HepG2 (cell line): ENCODE results near the gene KLF7. TPM values are rescaled to one million over a fixed set of nuclear protein-coding genes. Genes with fewer than 3 reads are reported as not detected.

Source experiments
- CC2D1A ChIP-seq: sonication (generic); formaldehyde crosslinking; IDR thresholded peaks from 2 replicates; pipeline ENCODE4 v1.8.1; 2023; ENCODE audit warnings: mild to moderate bottlenecking, missing genetic modification reagents
- GATAD1 ChIP-seq: IDR thresholded peaks from 2 replicates; pipeline ENCODE4 v1.6.1; 2016; ENCODE audit warnings: missing genetic modification reagents, missing compliant biosample characterization
- GPN1 ChIP-seq: sonication (generic); formaldehyde crosslinking; IDR thresholded peaks from 2 replicates; pipeline ENCODE4 v1.5.1; 2020; ENCODE audit warnings: missing genetic modification reagents, borderline replicate concordance
- HNF4A ChIP-seq: sonication (generic); formaldehyde crosslinking; IDR thresholded peaks from 2 replicates; pipeline ENCODE4 v1.4.0; 2020; ENCODE audit warnings: missing genetic modification reagents
- RAD21 ChIP-seq: fragments of 450-650 bp; formaldehyde crosslinking; IDR thresholded peaks from 2 replicates; pipeline ENCODE4 v1.5.0; 2020; ENCODE audit warnings: mild to moderate bottlenecking
- RARA ChIP-seq: IDR thresholded peaks from 2 replicates; pipeline ENCODE4 v1.6.1; 2016; ENCODE audit warnings: missing genetic modification reagents, missing compliant biosample characterization
- SALL2 ChIP-seq: sonication (generic); formaldehyde crosslinking; IDR thresholded peaks from 2 replicates; pipeline ENCODE4 v1.8.1; 2023; ENCODE audit warnings: mild to moderate bottlenecking, missing genetic modification reagents, inconsistent platforms
- WIZ ChIP-seq: sonication (generic); formaldehyde crosslinking; IDR thresholded peaks from 2 replicates; pipeline ENCODE4 v1.5.1; 2020; ENCODE audit warnings: mild to moderate bottlenecking, missing genetic modification reagents
- ZBTB42 ChIP-seq: sonication (generic); formaldehyde crosslinking; IDR thresholded peaks from 2 replicates; pipeline ENCODE4 v1.5.0; 2020; ENCODE audit warnings: mild to moderate bottlenecking, missing genetic modification reagents
- ZNF660 ChIP-seq: sonication (generic); formaldehyde crosslinking; IDR thresholded peaks from 2 replicates; pipeline ENCODE4 v1.5.1; 2020; ENCODE audit warnings: mild to moderate bottlenecking, low read depth, missing genetic modification reagents, borderline replicate concordance
- polyA plus RNA-seq, 8 experiments: library from polyadenylated mRNA; depleted of rRNA in 3 of 8; stranded (reverse) in 7 of 8; unstranded in 1 of 8; fragments of >200 nt; fragmentation: Illumina TruSeq in 4 of 8; extraction: Trizol in 4 of 8; gene quantifications; 2 replicates each; pipeline versions ENCODE4 v1.2.1 to v1.2.3, GENCODE V29; 2011 to 2016; ENCODE audit warnings: low read depth in 4 of 8, missing spikeins in 1 of 8, mixed read lengths in 1 of 8; ENCODE audit not compliant: insufficient read depth in 1 of 8
- total RNA-seq, 5 experiments: library from RNA; depleted of rRNA; stranded (reverse); fragments of >200 nt; fragmentation: Illumina TruSeq; extraction: Trizol; gene quantifications; 2 replicates each; pipeline ENCODE4 v1.2.3, GENCODE V29; 2016; ENCODE audit warnings: low read depth in 1 of 5
- TF ChIP-seq, protein P1 (sequence below): sonication (generic); formaldehyde crosslinking; IDR thresholded peaks from 2 replicates; pipeline ENCODE4 v1.4.0; 2020; ENCODE audit warnings: missing genetic modification reagents, borderline replicate concordance
- TF ChIP-seq, protein P2 (sequence below): IDR thresholded peaks from 2 replicates; pipeline ENCODE4 v1.6.1; 2016; ENCODE audit warnings: low read depth, missing genetic modification reagents, missing compliant biosample characterization
- TF ChIP-seq, protein P3 (sequence below): sonication (generic); formaldehyde crosslinking; IDR thresholded peaks from 2 replicates; pipeline ENCODE4 v1.4.0; 2020; ENCODE audit warnings: missing genetic modification reagents
- TF ChIP-seq, protein P4 (sequence below): sonication (generic); formaldehyde crosslinking; IDR thresholded peaks from 2 replicates; pipeline ENCODE4 v1.4.0; 2020; ENCODE audit warnings: mild to moderate bottlenecking, missing genetic modification reagents
- TF ChIP-seq, protein P5 (sequence below): IDR thresholded peaks from 2 replicates; pipeline ENCODE4 v1.6.1; 2016; ENCODE audit warnings: low read depth

Gene KLF7
- total and polyA plus RNA-seq, 2 of the 13 experiments (the other 11 are each of a cell fraction or from before 2014, with no cell fraction given): 2.6 to 5.4 TPM

DNA sequence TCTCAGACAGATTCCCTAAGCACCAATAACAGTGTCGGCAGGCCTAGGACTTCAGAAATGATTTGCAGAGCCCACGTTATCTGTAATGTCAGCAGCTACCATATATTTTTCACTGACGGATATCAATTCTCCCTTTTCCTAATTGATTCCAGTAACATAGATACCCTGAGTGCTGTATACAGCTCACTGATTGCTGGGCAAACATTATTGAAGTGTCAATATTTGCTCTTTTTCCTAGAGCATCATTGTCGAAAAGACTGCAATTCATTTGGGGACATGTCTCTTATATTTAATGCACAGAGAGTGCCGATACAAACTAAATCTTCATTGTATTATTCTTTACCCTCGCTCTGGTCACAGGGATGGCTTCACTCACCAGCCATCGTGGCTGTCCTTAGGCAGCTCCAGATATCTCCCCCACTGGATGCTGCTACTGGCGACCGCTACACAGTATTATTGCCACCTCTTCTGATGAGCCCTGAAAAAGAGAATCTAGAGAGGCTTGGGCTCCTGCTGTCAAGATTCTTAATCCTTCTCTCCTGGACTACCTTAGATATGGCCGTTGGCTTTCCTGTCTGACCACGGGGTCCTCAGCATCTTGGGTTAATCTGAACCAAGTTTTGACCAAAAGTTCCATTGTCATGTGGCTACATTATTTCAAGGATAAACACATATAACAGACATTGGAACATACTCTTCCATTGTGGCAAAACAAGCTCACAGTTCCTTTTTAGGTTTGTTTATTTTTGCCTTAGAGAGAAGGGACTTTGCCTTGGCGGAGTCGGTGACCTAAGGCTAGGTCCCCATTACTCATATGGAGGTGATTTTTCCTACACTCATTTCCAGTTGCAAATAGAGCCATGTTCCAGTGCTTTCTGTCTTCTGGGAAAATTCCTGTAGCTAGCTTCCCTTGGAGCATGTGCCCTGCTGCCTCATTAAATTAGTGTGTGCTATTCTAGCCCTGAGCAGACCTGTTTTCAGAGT, 121.1 kb downstream of the KLF7 start (continued):
- TF ChIP-seq, protein P1, sequence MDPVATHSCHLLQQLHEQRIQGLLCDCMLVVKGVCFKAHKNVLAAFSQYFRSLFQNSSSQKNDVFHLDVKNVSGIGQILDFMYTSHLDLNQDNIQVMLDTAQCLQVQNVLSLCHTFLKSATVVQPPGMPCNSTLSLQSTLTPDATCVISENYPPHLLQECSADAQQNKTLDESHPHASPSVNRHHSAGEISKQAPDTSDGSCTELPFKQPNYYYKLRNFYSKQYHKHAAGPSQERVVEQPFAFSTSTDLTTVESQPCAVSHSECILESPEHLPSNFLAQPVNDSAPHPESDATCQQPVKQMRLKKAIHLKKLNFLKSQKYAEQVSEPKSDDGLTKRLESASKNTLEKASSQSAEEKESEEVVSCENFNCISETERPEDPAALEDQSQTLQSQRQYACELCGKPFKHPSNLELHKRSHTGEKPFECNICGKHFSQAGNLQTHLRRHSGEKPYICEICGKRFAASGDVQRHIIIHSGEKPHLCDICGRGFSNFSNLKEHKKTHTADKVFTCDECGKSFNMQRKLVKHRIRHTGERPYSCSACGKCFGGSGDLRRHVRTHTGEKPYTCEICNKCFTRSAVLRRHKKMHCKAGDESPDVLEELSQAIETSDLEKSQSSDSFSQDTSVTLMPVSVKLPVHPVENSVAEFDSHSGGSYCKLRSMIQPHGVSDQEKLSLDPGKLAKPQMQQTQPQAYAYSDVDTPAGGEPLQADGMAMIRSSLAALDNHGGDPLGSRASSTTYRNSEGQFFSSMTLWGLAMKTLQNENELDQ (CRISPR knock-in tag): no peak
- TF ChIP-seq RARA (CRISPR knock-in tag) (peak; percentile 23; the same call in 1 of the 2 replicates), ZNF660 (CRISPR knock-in tag) (no peak), GATAD1 (CRISPR knock-in tag) (no peak), SALL2 (CRISPR knock-in tag) (no peak), HNF4A (CRISPR knock-in tag) (peak; percentile 44), GPN1 (CRISPR knock-in tag) (no peak), CC2D1A (CRISPR knock-in tag) (no peak), ZBTB42 (no peak), RAD21 (CRISPR knock-in tag) (no peak), WIZ (no peak)
- TF ChIP-seq, protein P2, sequence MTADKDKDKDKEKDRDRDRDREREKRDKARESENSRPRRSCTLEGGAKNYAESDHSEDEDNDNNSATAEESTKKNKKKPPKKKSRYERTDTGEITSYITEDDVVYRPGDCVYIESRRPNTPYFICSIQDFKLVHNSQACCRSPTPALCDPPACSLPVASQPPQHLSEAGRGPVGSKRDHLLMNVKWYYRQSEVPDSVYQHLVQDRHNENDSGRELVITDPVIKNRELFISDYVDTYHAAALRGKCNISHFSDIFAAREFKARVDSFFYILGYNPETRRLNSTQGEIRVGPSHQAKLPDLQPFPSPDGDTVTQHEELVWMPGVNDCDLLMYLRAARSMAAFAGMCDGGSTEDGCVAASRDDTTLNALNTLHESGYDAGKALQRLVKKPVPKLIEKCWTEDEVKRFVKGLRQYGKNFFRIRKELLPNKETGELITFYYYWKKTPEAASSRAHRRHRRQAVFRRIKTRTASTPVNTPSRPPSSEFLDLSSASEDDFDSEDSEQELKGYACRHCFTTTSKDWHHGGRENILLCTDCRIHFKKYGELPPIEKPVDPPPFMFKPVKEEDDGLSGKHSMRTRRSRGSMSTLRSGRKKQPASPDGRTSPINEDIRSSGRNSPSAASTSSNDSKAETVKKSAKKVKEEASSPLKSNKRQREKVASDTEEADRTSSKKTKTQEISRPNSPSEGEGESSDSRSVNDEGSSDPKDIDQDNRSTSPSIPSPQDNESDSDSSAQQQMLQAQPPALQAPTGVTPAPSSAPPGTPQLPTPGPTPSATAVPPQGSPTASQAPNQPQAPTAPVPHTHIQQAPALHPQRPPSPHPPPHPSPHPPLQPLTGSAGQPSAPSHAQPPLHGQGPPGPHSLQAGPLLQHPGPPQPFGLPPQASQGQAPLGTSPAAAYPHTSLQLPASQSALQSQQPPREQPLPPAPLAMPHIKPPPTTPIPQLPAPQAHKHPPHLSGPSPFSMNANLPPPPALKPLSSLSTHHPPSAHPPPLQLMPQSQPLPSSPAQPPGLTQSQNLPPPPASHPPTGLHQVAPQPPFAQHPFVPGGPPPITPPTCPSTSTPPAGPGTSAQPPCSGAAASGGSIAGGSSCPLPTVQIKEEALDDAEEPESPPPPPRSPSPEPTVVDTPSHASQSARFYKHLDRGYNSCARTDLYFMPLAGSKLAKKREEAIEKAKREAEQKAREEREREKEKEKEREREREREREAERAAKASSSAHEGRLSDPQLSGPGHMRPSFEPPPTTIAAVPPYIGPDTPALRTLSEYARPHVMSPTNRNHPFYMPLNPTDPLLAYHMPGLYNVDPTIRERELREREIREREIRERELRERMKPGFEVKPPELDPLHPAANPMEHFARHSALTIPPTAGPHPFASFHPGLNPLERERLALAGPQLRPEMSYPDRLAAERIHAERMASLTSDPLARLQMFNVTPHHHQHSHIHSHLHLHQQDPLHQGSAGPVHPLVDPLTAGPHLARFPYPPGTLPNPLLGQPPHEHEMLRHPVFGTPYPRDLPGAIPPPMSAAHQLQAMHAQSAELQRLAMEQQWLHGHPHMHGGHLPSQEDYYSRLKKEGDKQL (CRISPR knock-in tag): no peak
- TF ChIP-seq, protein P3, sequence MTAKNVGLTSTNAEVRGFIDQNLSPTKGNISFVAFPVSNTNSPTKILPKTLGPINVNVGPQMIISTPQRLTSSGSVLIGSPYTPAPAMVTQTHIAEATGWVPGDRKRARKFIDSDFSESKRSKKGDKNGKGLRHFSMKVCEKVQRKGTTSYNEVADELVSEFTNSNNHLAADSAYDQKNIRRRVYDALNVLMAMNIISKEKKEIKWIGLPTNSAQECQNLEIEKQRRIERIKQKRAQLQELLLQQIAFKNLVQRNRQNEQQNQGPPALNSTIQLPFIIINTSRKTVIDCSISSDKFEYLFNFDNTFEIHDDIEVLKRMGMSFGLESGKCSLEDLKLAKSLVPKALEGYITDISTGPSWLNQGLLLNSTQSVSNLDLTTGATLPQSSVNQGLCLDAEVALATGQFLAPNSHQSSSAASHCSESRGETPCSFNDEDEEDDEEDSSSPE (CRISPR knock-in tag): no peak
- TF ChIP-seq, protein P4, sequence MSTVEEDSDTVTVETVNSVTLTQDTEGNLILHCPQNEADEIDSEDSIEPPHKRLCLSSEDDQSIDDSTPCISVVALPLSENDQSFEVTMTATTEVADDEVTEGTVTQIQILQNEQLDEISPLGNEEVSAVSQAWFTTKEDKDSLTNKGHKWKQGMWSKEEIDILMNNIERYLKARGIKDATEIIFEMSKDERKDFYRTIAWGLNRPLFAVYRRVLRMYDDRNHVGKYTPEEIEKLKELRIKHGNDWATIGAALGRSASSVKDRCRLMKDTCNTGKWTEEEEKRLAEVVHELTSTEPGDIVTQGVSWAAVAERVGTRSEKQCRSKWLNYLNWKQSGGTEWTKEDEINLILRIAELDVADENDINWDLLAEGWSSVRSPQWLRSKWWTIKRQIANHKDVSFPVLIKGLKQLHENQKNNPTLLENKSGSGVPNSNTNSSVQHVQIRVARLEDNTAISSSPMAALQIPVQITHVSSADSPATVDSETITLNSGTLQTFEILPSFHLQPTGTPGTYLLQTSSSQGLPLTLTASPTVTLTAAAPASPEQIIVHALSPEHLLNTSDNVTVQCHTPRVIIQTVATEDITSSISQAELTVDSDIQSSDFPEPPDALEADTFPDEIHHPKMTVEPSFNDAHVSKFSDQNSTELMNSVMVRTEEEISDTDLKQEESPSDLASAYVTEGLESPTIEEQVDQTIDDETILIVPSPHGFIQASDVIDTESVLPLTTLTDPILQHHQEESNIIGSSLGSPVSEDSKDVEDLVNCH (CRISPR knock-in tag): no peak
- TF ChIP-seq, protein P5, sequence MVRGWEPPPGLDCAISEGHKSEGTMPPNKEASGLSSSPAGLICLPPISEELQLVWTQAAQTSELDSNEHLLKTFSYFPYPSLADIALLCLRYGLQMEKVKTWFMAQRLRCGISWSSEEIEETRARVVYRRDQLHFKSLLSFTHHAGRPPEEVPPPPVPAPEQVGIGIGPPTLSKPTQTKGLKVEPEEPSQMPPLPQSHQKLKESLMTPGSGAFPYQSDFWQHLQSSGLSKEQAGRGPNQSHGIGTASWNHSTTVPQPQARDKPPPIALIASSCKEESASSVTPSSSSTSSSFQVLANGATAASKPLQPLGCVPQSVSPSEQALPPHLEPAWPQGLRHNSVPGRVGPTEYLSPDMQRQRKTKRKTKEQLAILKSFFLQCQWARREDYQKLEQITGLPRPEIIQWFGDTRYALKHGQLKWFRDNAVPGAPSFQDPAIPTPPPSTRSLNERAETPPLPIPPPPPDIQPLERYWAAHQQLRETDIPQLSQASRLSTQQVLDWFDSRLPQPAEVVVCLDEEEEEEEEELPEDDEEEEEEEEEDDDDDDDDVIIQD (CRISPR knock-in tag): peak; percentile 28; the same call in 1 of the 2 replicates
